LHCN-M2 (cell line): ENCODE results near the gene UBE2L3. TPM values are rescaled to one million over a fixed set of nuclear protein-coding genes. Genes with fewer than 3 reads are reported as not detected.
A peak's percentile ranks its signal among the peaks of the same experiment; 100 is the strongest.
"Not testable (repeated sequence)": the region's sequence is repeated elsewhere in the genome, so short reads cannot be mapped to it uniquely, and the experiment has no call there.

Experiments
- DNase-seq: peaks from one replicate; pipeline ENCODE4 v3.0.0-alpha.2; 2012; ENCODE audit warnings: low read depth
- total RNA-seq: library from RNA; depleted of rRNA; stranded (reverse); fragments of >200 nt; gene quantifications from 2 replicates; pipeline ENCODE4 v1.2.3, GENCODE V29; 2014

UBE2L3 gene
- total RNA-seq, 1 experiment from 2014 or later, result 83.1 TPM

- no peak for DNase-seq
Observed at GRCh38 chr22:21571679-21572078, 4.2 kb downstream of the UBE2L3 start.

- DNase-seq, result no peak
Observed at GRCh38 chr22:21573293-21573734, 5.8 kb downstream of the UBE2L3 start.

DNA sequence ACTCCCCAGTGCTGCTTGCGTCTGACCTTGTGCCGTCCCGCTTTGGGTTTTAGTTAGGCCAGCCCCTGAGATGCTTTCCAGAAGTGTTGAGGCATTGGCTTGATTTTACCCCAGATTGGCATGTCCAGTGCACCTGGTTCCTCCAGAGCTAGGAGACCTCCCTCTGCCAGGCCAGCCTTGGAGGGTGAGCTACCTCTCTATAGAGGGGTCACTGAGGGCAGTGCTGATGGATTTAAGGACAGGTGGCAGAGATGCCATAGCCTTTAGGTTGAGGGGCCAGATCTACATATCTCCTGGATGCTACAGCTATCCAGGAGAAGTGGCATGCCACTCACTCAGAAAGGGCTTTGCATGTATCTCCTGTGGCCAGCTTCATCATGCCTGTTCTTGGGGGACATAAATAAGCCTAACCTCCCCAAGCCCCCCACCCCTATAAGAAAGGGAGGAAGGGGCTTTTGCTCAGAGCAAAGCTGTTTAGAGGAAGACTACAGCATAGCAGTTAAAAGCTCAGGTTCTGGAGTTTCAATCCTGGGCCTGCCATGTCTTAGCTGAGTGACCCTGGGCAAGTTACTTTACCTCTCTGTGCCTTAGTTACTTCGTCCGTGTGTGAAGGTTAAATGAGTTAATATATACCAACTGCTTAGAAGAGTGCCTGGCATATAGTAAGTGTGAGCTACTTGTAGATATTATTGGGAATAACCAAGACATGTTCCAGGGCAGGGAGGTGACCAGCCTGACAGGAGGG lies 6.4 kb downstream of the UBE2L3 start:
- no peak for DNase-seq

GRCh38 chr22:21579474-21579851 lies 11.9 kb downstream of the UBE2L3 start:
- no peak for DNase-seq

GRCh38 chr22:21580623-21581007 lies 13.1 kb downstream of the UBE2L3 start:
- not testable (repeated sequence) for DNase-seq

DNA sequence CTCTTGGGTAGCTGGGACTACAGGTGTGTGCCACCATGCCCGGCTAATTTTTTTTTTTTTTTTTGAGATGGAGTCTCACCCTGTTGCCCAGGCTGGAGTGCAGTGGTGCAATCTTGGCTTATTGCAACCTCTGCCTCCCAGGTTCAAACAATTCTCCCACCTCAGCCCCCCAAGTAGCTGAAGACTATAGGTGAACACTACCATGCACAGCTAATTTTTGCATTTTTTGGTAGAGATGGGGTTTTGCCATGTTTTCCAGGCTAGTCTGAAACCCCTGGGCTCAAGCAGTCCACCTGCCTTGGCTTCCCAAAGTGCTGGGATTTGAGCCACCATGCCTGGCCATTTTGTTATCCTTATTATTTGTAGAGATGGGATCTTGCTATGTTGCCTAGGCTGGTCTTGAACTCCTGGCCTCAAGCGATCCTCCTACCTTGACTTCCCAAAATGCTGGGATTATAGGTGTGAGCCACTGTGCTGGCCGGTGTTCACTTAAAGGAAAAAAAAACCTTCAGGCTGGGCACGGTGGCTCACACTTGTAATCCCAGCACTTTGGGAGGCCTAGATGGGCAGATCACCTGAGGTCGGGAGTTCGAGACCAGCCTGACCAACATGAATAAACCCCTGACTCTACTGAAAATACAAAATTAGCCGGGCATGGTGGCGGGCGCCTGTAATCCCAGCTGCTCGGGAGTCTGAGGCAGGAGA lies 13.6 kb downstream of the UBE2L3 start:
- DNase-seq, result not testable (repeated sequence)

GRCh38 chr22:21582801-21583740 lies 15.6 kb downstream of the UBE2L3 start:
- no peak for DNase-seq

DNA sequence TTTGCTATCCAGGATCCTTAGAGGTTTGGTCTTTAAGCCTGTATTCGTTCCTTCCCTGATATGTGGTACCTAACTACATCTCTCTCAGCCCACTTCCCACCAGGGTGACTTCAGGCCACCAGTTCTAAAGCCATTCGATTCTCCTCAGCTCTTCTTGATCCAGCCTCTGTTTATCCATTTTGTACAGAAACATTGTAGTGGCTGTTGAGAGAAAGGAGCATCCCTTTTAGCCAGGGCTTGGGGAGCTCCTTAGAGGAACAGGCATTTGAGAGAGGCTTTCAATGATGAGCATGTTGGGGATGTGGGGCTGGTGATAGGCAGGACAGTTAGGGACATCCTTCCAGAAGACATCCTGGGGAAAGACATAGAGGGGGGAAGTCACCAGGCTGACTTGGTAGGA lies 17.9 kb downstream of the UBE2L3 start:
- no peak for DNase-seq

DNA sequence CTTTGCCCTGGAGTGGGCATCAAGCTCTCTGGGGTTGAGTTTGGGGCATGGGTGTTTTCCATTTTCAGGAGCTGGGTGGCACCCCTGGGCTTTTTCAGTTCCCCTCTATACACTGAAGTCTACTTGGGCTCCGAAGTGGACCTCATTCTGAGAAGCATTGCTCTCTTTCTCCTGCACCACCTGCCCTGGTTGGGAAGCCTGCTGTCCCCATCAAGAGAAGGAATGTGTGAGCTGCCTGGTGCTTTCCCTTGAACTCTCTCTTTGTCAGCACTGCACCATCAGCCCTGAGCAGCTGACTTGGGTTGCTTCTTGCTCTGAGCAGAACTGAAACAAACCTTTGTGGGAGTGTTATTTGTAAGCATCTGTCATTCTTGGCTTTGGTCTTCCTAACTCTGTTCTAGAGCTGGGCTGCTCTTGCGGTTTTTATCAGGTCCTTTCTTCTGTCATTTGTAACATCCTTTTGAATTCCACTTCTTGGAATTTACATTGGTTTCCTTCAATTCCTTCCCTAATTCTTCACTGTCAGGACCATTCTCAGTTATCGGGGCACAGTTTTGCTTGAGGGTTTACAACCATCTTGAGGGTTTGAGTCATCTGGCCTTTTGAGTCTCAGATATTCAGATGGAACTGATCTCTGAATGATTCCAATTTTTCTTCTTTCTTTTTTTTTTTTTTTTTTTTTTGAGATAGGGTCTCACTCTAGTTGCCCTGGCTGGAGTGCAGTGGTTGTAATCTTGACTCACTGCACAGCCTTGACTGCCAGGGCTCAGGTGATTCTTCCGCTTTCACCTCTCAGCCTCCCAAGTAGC lies 20.5 kb downstream of the UBE2L3 start:
- peak; percentile 65 for DNase-seq

GRCh38 chr22:21589396-21589795 lies 21.9 kb downstream of the UBE2L3 start:
- DNase-seq, result no peak

- DNase-seq, result no peak
Observed at GRCh38 chr22:21590809-21591641, 23.5 kb downstream of the UBE2L3 start.

DNA sequence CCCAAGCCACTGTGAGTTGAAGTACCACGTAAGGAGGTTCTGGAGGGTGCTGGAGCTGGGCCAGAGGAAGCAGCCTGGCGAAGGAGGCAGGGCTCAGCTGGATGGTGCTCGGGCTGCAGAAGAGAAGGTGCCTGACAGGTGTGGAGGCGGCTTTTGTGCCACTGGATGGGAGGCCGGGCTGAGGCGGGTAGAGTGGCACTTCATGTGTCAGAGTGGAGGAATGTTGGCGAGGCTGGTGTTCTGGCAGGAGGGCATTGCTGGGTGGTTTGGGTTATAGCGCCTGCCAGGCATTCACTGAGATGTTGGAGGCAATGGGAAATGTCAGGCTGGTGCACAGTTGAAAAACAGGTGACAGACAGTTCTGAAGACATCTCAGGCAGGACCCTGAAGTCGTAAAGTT lies 24.2 kb downstream of the UBE2L3 start:
- DNase-seq, result peak; percentile 36

DNA sequence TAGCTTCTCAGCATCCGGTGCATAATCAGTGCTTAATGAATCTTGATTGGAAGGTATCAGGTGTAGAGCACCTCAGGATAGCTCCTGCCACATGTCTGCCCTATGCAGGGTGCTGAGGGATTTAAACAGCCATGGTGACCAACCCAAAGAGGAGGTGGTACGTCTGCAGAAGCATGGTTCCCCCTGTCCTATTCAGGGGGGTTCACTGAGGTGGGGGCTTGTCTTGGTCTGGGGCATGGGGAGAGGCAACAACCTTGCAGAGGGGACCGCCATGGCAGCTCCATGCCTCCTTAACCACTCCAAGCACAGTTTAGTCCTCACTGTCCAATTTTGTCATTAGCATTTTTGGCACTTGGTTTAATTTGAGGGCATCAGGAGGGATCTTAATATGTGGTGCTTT lies 24.9 kb downstream of the UBE2L3 start:
- DNase-seq, result no peak

DNA sequence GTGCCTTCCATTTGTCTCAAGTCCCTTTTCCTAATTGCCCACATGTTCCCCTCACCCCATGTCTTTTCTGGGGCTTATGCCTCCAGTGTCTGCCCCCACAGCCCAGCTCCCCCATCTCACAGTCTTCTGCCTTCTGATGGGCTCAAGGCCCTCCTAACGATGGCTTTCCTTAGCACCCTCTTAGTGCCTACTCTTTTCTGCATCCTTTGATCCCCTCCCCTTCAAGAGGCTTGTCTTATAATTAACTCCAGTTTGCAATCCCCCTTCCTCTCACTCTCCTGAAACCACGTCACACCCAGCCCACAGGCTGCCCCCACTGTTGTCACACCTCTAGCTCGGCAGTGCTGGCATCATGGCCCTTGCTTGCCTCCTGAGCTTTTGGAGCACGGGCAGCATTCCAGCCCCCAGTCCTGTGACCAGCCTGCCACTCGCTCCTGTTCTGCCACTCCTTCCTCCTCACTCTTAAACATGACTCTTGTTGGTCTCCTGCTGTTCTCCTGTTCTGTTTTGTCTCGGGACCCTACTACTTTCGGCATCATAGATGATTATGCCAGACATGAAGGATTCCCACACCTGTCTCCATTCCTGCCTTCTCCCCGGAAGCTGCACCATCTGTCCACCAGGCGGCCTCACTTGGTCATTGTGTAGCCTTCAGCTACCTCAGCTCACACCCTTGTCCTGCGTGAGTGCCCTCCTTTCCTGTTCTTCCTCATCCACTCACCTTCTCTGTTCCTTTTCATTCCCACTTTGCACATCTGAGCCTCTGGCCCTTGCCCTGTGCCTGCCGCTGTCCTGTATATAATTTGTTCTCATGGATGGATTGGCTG lies 26.1 kb downstream of the UBE2L3 start:
- DNase-seq, result no peak

DNA sequence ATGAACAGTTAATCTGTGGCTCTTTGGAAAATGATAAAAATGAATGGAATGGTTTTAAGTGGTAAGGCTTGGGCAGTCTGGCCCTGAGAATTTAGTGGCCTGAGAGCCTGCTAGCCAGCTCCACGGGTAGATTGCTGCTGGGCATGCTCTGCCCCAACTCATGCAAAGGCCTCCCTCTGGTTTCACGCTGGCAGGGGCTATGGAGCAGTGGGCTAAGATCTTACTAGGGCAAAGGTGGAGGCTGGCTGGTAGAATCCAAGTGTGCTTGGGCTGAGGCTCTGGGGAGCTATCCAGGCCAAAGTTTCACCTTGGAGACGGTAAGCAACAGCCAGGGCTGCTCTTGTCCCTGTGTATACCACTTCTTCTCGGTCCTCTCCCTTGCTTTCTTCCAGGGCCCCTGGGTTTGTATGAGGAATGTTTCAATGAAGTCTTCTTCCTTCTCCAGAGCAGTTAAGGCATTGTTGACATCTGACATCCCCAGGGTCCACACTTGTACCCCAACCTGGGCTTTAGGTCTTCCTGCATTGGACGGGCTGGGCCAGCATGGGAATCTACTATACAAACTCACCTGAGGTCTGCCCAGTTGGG lies 27.4 kb downstream of the UBE2L3 start:
- no peak for DNase-seq

DNA sequence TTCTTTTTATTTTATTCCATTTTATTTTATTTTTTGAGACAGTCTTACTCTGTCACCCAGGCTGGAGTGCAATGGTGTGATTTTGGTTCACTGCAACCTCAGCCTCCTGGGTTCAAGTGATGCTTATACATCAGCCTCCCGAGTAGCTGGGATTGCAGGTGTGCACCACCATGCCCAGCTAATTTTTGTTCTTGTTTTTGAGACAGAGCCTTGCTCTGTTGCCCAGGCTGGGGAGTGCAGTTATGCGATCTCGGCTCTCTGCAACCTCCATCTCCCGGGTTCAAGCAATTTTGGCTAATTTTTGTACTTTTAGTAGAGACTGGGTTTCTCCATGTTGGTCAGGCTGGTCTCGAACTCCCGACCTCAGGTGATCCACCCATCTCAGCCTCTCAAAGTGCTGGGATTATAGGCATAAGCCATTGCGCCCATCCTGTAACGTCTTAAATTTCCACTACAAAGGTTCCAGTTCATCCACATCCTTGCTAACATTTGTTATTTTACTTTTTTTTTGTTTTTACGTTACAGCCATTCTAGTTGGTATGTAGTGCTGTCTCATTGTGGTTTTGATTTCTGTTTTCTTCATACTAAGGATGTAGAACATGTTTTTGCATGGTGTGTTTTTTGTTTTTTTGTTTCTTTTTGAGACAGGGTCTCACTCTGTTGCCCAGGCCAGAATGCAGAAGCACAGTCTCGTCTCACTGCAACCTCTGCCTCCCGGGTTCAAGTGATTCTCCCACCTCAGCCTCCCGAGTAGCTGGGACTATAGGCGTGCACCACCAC lies 29.0 kb downstream of the UBE2L3 start:
- not testable (repeated sequence) for DNase-seq

GRCh38 chr22:21598302-21598701 lies 30.8 kb downstream of the UBE2L3 start:
- no peak for DNase-seq
